Body of pancreas (tissue), 4 donors: ENCODE results near the gene OR51A2.
A peak's percentile ranks its signal among the peaks of the same experiment; 100 is the strongest.

Experiments used
- CTCF ChIP-seq, 7 experiments: fragments of 450-650 bp in 4 of 7; fragments of 200-600 bp in 3 of 7; sonication (generic) in 3 of 7; IDR thresholded peaks; one replicate each; pipeline ENCODE4 v1.5.1; 2016 to 2019; ENCODE audit warnings: antibody characterized with exemption in 7 of 7
- POLR2A ChIP-seq, 3 donors: fragments of 450-650 bp; IDR thresholded peaks; one replicate each; pipeline ENCODE4 v1.6.1; 2016; ENCODE audit warnings: antibody characterized with exemption in 3 of 3, mild to moderate bottlenecking in 2 of 3

- no peak for TF ChIP-seq POLR2A (IDR thresholded peaks at IDR 0.05)
- TF ChIP-seq CTCF (IDR thresholded peaks at IDR 0.05): peak in 6 of 7 experiments; percentile 56 to 79 (median 63)
Observed at GRCh38 chr11:5004424-5005274, 49.1 kb upstream of the OR51A2 start.
